Glomerular endothelial cell (primary cell): ENCODE results near the gene LRP4. TPM values are rescaled to one million over a fixed set of nuclear protein-coding genes. Genes with fewer than 3 reads are reported as not detected.

ENCODE experiments used
- DNase-seq: peaks from one replicate; pipeline ENCODE4 v3.0.0-alpha.2; 2011; ENCODE audit warnings: low read depth, low spot score; ENCODE audit errors: extremely low read depth
- total RNA-seq: library from RNA; depleted of rRNA; stranded (reverse); fragments of >200 nt; gene quantifications from 2 replicates; pipeline ENCODE4 v1.2.3, GENCODE V29; 2015

Gene LRP4
- total RNA-seq, 1 donor from 2014 or later, result 7.5 TPM

GRCh38 chr11:46894961-46895360, 23.4 kb downstream of the LRP4 start:
- no peak for DNase-seq

GRCh38 chr11:46894506-46894905, 23.8 kb downstream of the LRP4 start:
- DNase-seq, result no peak

GRCh38 chr11:46892838-46893237, 25.5 kb downstream of the LRP4 start:
- no peak for DNase-seq

- no peak for DNase-seq
These were observed 26.2 kb downstream of the LRP4 start for GRCh38 chr11:46892109-46892508.

GRCh38 chr11:46890665-46891064, 27.7 kb downstream of the LRP4 start:
- DNase-seq, result no peak

GRCh38 chr11:46889689-46890475, 28.5 kb downstream of the LRP4 start:
- DNase-seq, result peak; percentile 62

GRCh38 chr11:46889251-46889650, 29.1 kb downstream of the LRP4 start:
- no peak for DNase-seq

GRCh38 chr11:46888636-46889035, 29.7 kb downstream of the LRP4 start:
- no peak for DNase-seq

- no peak for DNase-seq
These were observed 32.1 kb downstream of the LRP4 start for GRCh38 chr11:46886211-46886610.

- no peak for DNase-seq
These were observed 39.2 kb downstream of the LRP4 start for GRCh38 chr11:46879056-46879585.

- DNase-seq, result no peak
These were observed 40.8 kb downstream of the LRP4 start for GRCh38 chr11:46877580-46877979.

- DNase-seq, result no peak
These were observed 41.9 kb downstream of the LRP4 start for GRCh38 chr11:46876471-46876870.

- DNase-seq, result no peak
These were observed 43.8 kb downstream of the LRP4 start for GRCh38 chr11:46874586-46874985.

- no peak for DNase-seq
These were observed 49.4 kb downstream of the LRP4 start for GRCh38 chr11:46868912-46869311.

- no peak for DNase-seq
These were observed 53.0 kb downstream of the LRP4 start for GRCh38 chr11:46865340-46865739.

GRCh38 chr11:46860218-46860617, 58.1 kb downstream of the LRP4 start:
- DNase-seq, result no peak

GRCh38 chr11:46858920-46859546, 59.3 kb downstream of the LRP4 start:
- DNase-seq, result no peak

GRCh38 chr11:46857666-46858065, 60.7 kb downstream of the LRP4 start:
- no peak for DNase-seq

- DNase-seq, result no peak
These were observed 61.6 kb downstream of the LRP4 start for GRCh38 chr11:46856605-46857343.

GRCh38 chr11:46855863-46856262, 62.5 kb downstream of the LRP4 start:
- no peak for DNase-seq

GRCh38 chr11:46855167-46855566, 63.2 kb downstream of the LRP4 start:
- no peak for DNase-seq
